Measurements from ENCODE around the gene GLTP.
A peak's percentile ranks its signal among the peaks of the same experiment; 100 is the strongest.
"Not testable (repeated sequence)": the region's sequence is repeated elsewhere in the genome, so short reads cannot be mapped to it uniquely, and the experiment has no call there.

The GLTP gene

GRCh38 chr12:109902891-109903418 is 22.6 kb upstream of the GLTP start:
- DNase-seq = no peak

DNA sequence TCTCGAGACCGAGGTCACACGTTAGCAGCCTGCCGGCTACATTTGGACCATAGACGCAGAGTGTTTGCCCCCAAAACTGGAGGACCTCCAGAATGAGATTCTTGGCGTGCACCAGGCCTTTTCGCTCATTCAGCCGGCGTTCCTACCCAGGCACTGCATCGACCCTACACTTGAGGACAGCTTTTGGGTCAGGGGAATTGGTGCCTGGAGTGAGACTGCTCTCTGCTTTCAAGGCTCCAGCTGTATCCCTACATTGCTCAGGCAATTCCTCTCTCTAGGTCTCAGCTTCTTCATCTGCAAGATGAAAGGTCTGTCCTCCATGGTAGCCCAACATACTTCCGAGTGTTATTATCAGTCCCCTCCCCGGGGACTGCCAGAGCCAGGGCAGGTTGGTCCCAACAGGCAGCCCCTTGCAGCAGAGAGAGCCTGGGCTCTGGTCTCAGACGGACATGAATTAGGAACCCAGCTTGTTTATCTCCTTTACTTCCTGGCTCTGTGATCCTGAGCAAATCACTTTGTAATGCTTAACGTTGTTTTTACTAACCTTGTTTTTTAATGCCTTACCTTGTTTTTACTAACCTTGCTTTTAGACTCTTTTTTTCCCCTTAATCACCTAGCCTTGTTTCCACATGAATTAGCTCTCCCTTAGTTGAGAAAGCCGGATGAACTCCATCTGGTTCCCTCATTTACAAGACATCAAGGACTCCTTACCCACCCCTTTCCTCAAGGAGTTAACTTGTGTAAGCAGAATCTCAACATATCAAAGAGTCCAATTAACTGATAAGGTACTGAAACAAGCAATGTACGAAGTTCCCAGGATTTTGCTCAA is 20.6 kb upstream of the GLTP start:
- DNase-seq = peak in 3 of 51 donors; percentile 10 to 48 (median 31)

DNA sequence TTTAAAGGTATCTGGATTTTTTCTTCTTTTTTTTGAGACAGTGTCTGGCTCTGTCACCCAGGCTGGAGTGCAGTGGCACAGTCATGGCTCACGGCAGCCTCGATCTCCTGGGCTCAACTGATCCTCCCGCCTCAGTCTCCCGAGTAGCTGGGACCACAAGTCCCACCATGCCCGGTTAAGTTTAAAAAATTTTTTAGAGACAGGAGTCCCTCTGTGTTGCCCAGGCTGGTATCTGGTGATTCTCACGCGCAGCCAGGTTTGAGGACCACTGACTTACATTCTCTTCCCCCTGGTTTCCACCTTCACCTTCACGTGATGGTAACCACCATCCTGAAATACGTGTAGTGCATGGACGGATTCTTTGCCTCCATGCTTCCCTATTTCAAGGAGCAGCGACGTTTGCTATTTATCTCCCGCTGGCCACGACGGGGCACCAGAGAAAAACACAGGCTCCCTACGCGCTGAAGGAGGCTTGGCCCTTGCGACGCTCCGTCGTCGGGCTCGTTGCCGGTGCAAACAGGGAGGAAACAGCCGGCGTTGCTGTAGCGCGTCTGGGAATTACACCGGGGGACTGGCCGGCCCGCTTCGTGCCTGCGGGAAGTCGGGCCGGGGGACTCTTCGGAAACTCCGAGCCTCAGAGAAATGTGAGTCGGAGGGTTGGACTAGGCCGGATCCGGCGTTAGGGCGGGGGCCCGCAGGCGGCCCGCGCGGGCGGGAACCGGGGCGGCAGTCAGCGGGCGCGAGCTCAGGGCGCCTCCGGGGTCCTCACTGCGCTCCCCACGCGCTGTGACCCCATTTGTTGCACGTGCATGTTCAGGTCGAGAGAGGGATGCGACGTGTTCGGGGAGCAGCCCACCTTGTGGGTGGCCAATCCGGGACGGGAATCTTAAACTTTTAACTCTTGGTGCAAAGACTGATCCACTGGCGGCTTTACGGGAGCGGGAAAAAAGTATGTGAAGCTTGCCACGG is 19.7 kb upstream of the GLTP start, which contains the start of gene TCHP:
TCHP (plus strand) TSS at position 492 of the 969 bp plus-strand sequence. CDS start 2,753 bp downstream, outside the sequence.
- DNase-seq = peak; percentile 23 to 93 (median 77)

GRCh38 chr12:109899345-109899744 is 19.0 kb upstream of the GLTP start:
- DNase-seq = not testable (repeated sequence)

DNA sequence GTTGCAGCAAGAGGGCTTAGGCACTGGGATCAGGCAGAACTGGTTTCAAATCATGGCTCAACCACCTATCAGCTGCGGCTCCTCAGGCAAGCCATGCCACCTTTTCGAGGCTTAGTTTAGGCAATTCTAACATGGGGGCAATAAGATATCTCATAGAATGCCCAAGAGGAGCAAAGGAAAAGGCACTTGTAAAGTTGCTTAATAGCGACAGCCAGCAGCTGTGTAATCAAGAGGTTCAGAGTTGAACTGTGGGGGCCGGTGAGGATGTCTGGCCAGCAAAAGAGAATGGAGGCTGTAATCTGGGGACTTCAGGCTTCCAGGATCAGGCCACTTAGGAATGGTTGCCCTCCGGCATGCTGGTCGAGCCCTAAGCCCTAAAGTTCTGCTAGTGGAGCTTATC is 16.7 kb upstream of the GLTP start:
- no peak for DNase-seq

DNA sequence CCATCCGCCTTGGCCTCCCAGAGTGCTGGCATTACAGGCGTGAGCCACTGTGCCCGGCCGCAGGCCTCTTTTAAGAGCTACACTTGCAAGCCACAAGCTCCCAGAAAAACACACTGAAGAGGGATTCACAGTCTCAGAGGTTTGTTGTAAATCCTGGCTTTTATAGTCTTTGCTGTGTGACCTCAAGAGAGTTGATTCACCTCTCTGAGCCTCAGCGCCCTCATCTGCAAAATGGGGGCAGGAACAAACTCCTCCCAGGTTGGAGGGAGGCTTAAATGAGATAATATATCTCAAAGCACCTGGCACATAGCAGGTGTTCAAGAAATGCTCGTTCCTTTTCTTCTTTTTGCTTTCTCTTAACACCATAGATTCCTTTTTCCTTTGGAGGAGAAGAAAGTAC is 15.8 kb upstream of the GLTP start:
- no peak for DNase-seq

DNA sequence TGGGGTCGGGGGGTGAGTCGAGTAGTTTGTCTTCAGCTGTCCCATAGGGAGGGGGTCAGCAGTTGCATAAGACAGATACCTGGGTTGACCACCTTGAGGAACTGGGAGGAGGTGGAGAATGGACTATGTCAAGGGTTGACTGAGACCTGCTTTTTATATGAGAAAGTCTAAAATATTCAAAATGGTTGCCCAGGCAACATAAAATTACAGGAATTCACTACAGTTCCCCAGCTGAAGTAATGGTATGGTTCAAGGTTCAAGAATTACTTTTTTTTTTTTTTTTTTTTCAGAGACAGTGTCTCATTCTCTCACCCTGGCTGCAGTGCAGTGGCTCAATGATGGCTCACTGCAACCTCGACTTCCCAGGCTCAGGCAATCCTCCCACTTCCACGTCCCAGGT is 14.6 kb upstream of the GLTP start:
- no peak for DNase-seq

GRCh38 chr12:109893261-109893995 is 13.1 kb upstream of the GLTP start:
- no peak for DNase-seq

DNA sequence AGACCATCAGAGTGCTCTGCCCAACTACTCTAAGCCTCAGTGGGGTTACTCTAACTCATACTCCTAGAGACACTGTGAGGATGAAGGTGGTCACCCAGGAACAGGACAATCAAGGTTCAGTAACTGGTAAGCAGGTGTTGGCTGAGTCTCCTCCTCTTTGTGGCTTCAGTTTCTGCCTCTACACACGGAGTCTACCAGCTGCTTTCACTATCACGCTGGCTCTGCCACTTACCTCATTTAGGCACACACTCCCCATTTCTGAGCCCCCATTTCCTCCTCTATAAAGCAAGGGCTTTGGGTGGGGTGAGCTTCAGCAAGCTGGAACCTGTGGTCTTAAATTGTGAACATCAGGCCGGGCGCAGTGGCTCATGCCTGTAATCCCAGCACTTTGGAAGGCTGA is 12.4 kb upstream of the GLTP start:
- DNase-seq = no peak

DNA sequence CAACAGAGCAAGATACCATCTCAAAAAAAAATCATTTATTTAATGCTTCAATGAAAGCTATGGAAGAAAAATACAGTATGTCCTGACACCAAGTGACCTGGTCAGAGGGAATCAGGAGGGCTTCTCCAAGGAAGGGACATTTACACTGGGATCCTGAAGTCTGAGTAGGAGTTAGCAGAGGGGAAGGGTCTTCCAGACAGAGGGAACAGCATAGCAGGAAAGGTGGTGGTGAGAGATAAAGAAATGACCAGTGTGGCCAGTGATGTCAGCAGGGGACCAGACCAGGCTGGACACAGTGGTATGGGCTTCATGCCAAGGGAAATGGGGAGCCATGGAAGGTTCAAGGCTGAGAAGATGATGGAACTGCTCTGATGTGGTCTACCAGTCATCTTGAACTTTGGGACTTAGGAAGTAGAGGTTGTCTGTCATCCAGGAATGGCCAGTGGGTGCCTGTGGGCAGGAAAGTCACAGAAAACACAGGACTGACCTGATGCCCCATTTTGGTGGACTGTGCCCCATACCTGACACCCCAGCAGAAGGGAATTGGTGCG is 11.9 kb upstream of the GLTP start:
- no peak for DNase-seq

DNA sequence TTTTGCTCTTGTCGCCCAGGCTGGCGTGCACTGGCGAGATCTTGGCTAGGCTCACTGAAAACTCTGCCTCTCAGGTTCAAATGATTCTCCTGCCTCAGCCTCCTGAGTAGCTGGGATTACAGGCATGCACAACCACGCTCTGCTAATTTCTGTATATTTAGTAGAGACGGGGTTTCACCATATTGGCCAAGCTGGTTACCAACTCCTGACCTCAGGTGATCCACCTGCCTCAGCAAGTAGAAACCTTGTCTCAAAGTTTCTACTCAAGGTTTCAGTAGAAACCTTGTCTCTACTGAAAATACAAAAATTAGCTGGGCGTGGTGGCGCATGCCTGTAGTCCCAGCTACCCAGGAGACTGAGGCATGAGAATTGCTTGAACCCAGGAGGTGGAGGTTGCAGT is 11.4 kb upstream of the GLTP start:
- not testable (repeated sequence) for DNase-seq

DNA sequence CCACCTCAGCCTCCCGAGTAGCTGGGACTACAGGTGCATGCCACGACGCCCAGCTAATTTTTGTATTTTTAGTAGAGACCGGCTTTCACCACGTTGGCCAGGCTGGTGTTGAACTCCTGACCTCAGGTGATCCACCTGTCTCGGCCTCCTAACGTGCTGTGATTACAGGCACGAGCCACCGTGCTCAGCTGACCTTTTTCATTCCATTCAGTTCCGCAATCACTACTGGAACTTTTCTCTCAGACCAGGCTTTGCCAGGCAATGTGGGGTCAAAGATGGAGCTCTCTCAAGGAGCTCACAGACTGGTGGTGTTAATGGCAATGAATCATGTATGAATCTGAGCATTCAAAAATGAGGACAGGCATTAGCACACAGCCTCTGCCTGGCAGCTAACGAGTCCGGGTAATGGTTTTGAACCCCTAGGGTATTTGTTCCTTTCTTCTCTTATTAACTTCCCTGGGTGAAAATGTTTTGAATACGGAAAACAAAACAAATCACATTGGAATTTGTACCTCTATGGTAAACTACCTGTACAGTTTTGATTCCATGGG is 10.4 kb upstream of the GLTP start:
- no peak for DNase-seq

GRCh38 chr12:109888179-109889020 is 8.1 kb upstream of the GLTP start:
- no peak for DNase-seq

GRCh38 chr12:109885616-109886015 is 5.3 kb upstream of the GLTP start:
- no peak for DNase-seq

- DNase-seq = no peak
Observed at GRCh38 chr12:109883461-109883860, 3.1 kb upstream of the GLTP start.

- no peak for DNase-seq
Observed at GRCh38 chr12:109881752-109882151, 1.4 kb upstream of the GLTP start.

GRCh38 chr12:109880938-109881337 is 597 bp upstream of the GLTP start:
- DNase-seq = no peak

DNA sequence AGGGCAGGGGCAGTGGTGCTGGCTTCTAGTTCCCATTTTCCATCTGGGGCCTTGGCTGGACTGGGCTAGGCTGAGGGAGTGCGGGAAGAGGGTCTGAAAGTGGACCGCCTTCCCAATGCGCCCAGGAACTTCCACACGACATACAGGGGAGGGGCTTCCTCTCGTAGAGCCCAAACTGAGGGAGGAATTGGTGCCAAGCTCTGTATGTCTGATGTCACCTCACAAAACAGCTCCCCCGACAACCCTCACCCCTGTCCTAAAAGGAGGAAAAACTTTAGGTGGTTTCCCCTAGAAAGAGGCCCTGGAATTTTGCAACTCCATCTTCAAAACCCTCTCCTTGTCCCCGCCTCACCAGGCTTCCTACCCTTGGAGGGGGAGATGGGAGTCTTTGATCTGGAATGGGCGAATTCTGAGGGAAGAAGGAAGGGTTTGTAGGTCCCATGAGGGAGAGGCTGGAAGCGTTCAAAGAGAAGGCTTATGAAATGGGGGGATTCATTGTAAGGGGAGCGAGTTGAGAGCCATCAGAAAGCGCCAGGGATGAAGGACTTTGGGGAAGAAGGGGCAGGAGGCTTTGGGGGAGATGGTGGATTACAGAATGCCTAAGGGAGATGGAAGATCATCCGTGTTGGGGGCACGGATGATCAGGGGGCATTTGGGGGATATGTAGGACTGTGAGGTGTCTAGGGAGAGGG is 844 bp downstream of the GLTP start:
- DNase-seq = peak in 18 of 51 donors; percentile 9 to 73 (median 30)

GRCh38 chr12:109878749-109879148 is 1.6 kb downstream of the GLTP start:
- DNase-seq = peak in 1 of 51 donors; percentile 44

Measured in hypothalamus (tissue), 51 donors.